NT2/D1 (cell line): Measurements from ENCODE around the gene CDC34.

ENCODE experiments used
- DNase-seq: peaks from one replicate; pipeline ENCODE4 v3.0.0-alpha.2; 2011; ENCODE audit warnings: low read depth, low spot score
- H3K27me3 ChIP-seq: 2 replicates; pipeline ENCODE4 v1.6.0; 2011; ENCODE audit warnings: mild to moderate bottlenecking; ENCODE audit not compliant: insufficient read length, insufficient read depth
- H3K36me3 ChIP-seq: 2 replicates; pipeline ENCODE4 v1.6.1; 2011; ENCODE audit warnings: mild to moderate bottlenecking, low read length, mixed read lengths; ENCODE audit not compliant: insufficient read depth, insufficient read length
- H3K4me1 ChIP-seq: 2 replicates; pipeline ENCODE4 v1.5.1; 2011; ENCODE audit not compliant: insufficient read depth, insufficient read length
- H3K4me3 ChIP-seq: 2 replicates; pipeline ENCODE4 v1.5.1; 2011; ENCODE audit warnings: low read depth; ENCODE audit not compliant: insufficient read length
- H3K9ac ChIP-seq: 2 replicates; pipeline ENCODE4 v1.6.0; 2011; ENCODE audit warnings: low read depth; ENCODE audit not compliant: insufficient read length
- H3K9me3 ChIP-seq: 2 replicates; pipeline ENCODE4 v1.5.1; 2011; ENCODE audit warnings: mild to moderate bottlenecking, low read length; ENCODE audit not compliant: insufficient read depth
- SUZ12 ChIP-seq: IDR thresholded peaks from 2 replicates; pipeline ENCODE4 v1.6.1; 2011; ENCODE audit not compliant: insufficient read length, insufficient read depth; ENCODE audit errors: extremely low read depth
- YY1 ChIP-seq: IDR thresholded peaks from 2 replicates; pipeline ENCODE4 v1.6.1; 2011; ENCODE audit not compliant: insufficient read length, insufficient read depth
- ZNF274 ChIP-seq: IDR thresholded peaks from 2 replicates; pipeline ENCODE4 v1.6.1; 2011; ENCODE audit warnings: mild to moderate bottlenecking, low read depth, low read length

Gene CDC34

DNA sequence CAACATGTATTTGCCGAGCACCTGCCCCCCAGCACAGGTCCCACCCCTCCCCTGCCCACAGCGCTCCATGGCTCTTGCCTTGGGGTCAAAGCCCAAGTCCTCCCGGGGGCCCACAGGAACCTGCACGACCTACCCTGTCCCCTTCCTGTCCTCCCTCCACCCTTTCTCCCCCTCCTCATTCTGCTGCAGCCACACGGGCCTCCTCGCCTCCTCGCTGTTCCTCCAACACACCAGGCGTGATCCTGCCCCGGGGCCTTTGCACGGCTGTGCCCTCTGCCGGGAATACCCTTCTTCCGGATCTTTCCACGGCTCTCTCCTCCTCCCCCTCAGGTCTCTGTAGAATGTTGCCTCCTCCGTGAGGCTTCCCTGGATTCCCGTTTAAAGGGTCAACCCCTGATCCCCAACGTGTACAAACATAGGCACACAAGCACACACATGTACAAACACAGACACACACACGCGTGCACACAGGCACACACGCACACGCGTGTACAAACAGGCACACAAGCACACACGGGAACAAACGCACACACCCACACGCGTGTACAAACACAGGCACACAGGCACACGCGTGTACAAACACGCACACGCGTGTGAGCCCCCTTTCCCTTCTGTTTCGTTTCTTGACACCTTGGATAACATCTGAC is 32.5 kb upstream of the CDC34 start:
- TF ChIP-seq SUZ12 (no peak), YY1 (no peak), ZNF274 (no peak)
- Histone ChIP-seq H3K27me3 (peaks cover 25% of the 10 kb centered on the region), H3K4me3 (no peak overlapping the region), H3K4me1 (peaks cover 4% of the 10 kb centered on the region), H3K9ac (no peak overlapping the region), H3K36me3 (no peaks in the 10 kb centered on the region), H3K9me3 (no peaks in the 10 kb centered on the region; the same call in 1 of the 2 replicates)
- no peak for DNase-seq

DNA sequence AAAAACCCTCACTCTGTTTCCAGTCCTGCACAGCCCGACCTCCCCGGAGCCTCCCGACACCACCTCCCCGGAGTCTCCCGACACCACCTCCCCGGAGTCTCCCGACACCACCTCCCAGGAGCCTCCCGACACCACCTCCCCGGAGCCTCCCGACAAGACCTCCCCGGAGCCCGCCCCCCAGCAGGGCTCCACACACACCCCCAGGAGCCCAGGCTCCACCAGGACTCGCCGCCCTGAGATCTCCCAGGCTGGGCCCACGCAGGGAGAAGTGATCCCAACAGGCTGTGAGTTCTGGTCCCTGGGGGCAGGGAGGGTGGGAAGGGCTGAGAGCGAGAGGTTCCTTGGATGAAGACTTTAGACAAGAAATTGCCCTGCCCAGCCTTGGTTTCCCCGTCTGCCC is 29.9 kb upstream of the CDC34 start:
- DNase-seq = no peak
- H3K4me1 ChIP-seq = peaks cover 2% of the 10 kb centered on the region
- no peaks in the 10 kb centered on the region; the same call in 1 of the 2 replicates for H3K9me3 ChIP-seq
- H3K9ac ChIP-seq = no peak overlapping the region
- H3K36me3 ChIP-seq = no peaks in the 10 kb centered on the region
- TF ChIP-seq SUZ12 (no peak), YY1 (no peak), ZNF274 (no peak)
- H3K4me3 ChIP-seq = no peak overlapping the region
- H3K27me3 ChIP-seq = peaks cover 20% of the 10 kb centered on the region

GRCh38 chr19:504616-505015 is 26.9 kb upstream of the CDC34 start:
- TF ChIP-seq YY1 (no peak), SUZ12 (no peak), ZNF274 (no peak)
- H3K4me1 ChIP-seq = peaks cover 11% of the 10 kb centered on the region
- H3K4me3 ChIP-seq = no peak overlapping the region
- H3K9ac ChIP-seq = no peak overlapping the region
- peaks cover 4% of the 10 kb centered on the region; the same call in 1 of the 2 replicates for H3K9me3 ChIP-seq
- DNase-seq = no peak
- H3K27me3 ChIP-seq = peaks cover under 1% of the 10 kb centered on the region
- peaks cover 10% of the 10 kb centered on the region for H3K36me3 ChIP-seq

DNA sequence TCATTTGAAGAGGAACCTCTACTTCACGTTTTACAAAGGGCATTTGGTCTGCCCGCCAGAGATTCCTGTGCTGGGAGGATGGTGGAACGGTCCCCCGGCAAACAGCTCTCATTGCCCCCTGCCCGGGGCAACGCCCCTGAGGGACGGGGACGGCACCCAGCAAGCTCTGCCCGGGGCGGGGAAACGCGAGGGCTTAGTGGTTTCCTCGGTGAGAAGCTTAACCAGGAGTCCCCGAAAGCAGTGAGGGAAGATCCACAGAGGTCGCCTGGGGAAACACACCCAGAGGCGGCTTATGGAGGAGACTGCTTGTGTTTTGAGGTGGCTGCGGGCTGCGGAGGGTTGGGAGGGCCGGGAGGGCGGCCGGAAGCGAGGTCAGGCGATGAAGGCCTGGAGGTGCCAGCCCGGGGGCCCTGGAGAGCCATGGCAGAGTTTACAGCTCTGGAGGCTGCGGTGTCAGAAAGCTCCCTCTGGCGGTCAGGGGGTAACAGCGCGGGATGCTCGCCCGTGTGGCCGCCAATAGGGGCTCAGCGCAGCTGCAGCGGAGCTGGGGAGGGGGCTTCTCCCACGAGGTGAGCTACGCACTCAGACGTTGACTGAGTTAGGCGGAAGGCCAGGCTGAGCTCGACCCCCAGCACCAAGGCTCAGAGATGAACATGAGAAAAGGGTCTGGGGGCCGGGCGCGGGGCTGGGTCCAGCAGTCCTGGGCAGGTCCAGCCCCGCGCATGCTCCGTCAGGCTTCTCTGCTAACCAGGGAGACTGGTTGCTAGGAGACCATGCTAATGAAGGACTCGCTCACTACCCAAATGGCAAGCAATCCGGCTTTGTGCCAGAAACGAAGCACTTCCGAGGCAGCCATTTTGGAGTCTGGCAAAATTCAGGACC is 24.9 kb upstream of the CDC34 start:
- H3K36me3 ChIP-seq = peaks cover 13% of the 10 kb centered on the region
- peak overlapping the region; percentile 99 for H3K4me3 ChIP-seq
- peak; percentile 96 for DNase-seq
- no peaks in the 10 kb centered on the region for H3K27me3 ChIP-seq
- peaks cover 7% of the 10 kb centered on the region; the same call in 1 of the 2 replicates for H3K9me3 ChIP-seq
- TF ChIP-seq SUZ12 = no peak
- no peak for TF ChIP-seq YY1
- no peak for TF ChIP-seq ZNF274
- H3K9ac ChIP-seq = peak overlapping the region; percentile 100
- peaks cover 20% of the 10 kb centered on the region for H3K4me1 ChIP-seq

GRCh38 chr19:507286-508203 is 24.0 kb upstream of the CDC34 start, which contains the start of gene TPGS1:
Gene TPGS1, plus strand, starts transcription at chr19:507497. Its CDS starts 10 bp downstream, at chr19:507507.
- Histone ChIP-seq H3K27me3 (no peaks in the 10 kb centered on the region), H3K36me3 (peaks cover 13% of the 10 kb centered on the region), H3K9ac (peak within 1 kb of the TSS; percentile 100), H3K4me1 (peaks cover 24% of the 10 kb centered on the region), H3K4me3 (peak within 1 kb of the TSS; percentile 99), H3K9me3 (peaks cover 7% of the 10 kb centered on the region; the same call in 1 of the 2 replicates)
- DNase-seq = no peak
- peak; percentile 99 for TF ChIP-seq YY1
- TF ChIP-seq ZNF274 = no peak

DNA sequence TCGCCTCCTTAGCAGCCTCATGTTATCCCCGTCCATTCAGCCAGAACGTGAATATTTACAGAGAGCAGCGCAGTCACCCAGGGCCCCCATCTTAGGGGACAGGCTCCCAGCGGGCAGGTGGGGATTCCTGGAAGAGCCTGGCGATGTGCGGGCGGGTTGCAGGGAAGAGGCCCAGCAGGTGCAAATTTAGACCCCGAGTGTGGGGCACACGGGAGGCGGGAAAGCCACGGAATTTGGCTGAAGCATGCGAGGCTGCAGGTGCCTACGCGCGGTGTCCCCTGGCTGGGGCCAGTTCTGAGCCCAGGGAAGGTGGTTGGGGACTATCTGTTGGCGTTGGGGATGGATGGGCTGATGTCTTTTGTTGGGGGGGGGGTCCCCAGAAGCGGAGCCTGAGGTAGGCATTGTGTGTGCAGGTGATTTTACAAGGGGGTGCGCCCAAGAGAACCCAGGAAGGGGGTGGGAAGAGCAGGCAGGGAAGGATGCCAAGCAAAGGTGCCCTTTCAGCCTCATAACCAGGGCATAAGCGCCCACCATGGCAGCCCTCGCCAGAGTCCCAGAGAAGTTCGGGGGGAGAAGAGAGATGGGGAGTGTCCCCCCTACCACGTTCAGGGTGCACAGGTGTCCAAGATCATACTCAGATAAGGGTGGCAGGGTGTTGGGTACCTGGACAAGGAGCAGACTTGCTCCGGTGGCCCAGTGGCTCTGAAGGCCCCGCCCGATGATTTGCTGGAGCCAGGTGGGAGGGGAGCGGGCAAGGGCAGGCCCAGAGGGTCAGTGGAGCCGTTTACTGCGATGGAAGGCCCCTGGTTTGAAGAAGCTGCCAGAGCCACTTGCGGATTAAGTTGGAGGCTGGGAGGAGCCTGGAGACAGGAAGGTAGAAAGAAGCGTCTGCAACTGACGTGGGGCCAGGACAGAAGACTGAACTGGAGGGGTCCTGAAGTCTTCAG is 23.1 kb upstream of the CDC34 start:
- Histone ChIP-seq H3K4me1 (peaks cover 27% of the 10 kb centered on the region), H3K9ac (peak overlapping the region; percentile 100), H3K4me3 (peak overlapping the region; percentile 99), H3K9me3 (peaks cover 7% of the 10 kb centered on the region; the same call in 1 of the 2 replicates), H3K27me3 (no peaks in the 10 kb centered on the region), H3K36me3 (peaks cover 19% of the 10 kb centered on the region)
- no peak for DNase-seq
- TF ChIP-seq YY1 = no peak
- TF ChIP-seq SUZ12 = no peak
- TF ChIP-seq ZNF274 = no peak
